Measurements from ENCODE around the gene TMC1. TPM values are rescaled to one million over a fixed set of nuclear protein-coding genes. Genes with fewer than 3 reads are reported as not detected.

TMC1 gene
- total and polyA plus RNA-seq, 2 of the 13 experiments (the other 11 are each of a cell fraction or from before 2014, with no cell fraction given), result 0.02 to 0.03 TPM

DNA sequence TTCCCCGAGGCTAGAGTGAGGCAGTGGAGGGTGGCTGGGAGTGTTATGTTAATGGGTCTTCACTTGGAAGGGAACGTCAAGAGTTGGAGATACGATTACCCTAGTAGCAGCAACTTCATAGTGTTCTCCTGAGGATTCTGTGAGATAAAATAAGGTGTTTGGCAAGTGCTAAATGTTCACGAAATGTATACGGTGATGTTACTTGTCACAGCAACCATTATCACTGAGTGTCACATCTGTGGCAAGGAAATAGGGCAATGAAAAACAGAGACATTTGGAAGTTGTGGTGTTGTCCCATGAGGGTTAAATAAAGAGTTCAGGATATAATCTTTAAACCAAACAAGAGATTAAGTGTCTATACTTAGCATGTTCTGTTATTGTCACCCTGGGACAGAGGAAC lies 248.1 kb downstream of the TMC1 start:
- no TSS peak for BruUV-seq (replicated peaks)
- Histone ChIP-seq H3K27ac (ENCODE audit: extremely low read length, insufficient read depth, low read length) (no peak overlapping the region), H3K4me2 (ENCODE audit: low read depth, low read length) (no peak overlapping the region), H3K9me3 (ENCODE audit: low read length) (no peaks in the 10 kb centered on the region), H3K9ac (ENCODE audit: insufficient read depth, low read depth, low read length) (no peak overlapping the region), H3K36me3 (replicated peaks in 1 of 2; ENCODE audit: control insufficient read depth in 1 of 2, insufficient read depth in 2 of 2, low read length in 2 of 2) (no peaks in the 10 kb centered on the region), H4K20me1 (ENCODE audit: insufficient read depth, low read length) (no peaks in the 10 kb centered on the region), H3K79me2 (ENCODE audit: insufficient read depth, low read length) (no peaks in the 10 kb centered on the region), H3K27me3 (ENCODE audit: control insufficient read depth in 1 of 2, insufficient read depth in 2 of 2, low read length in 2 of 2) (no peaks in the 10 kb centered on the region), H3K4me1 (ENCODE audit: insufficient read depth, low read length) (no peaks in the 10 kb centered on the region), H3K4me3 (replicated peaks in 1 of 3; ENCODE audit: insufficient read depth in 1 of 3, low read depth in 2 of 3, low read length in 3 of 3) (no peak overlapping the region), H2AFZ (ENCODE audit: low read length) (no peak overlapping the region)
- DNase-seq (ENCODE audit: low spot score) (no peak), FAIRE-seq (no peak), ATAC-seq (no peak)
- 14% methylated on average over 5 of the region's 5 CpGs for WGBS (ENCODE audit: low lambda C conversion rate)
- ChIA-PET CTCF (ENCODE audit: low intra/inter-chr PET ratio, low total read pairs) (no interaction called here), POLR2A (no interaction called here)
- TF ChIP-seq GABPA (IDR thresholded peaks at IDR 0.05; ENCODE audit: low read depth, low read length), result no peak
- TF ChIP-seq GABPA (CRISPR knock-in tag; IDR thresholded peaks at IDR 0.05; ENCODE audit: low read depth), result no peak
- TF ChIP-seq, protein P1, sequence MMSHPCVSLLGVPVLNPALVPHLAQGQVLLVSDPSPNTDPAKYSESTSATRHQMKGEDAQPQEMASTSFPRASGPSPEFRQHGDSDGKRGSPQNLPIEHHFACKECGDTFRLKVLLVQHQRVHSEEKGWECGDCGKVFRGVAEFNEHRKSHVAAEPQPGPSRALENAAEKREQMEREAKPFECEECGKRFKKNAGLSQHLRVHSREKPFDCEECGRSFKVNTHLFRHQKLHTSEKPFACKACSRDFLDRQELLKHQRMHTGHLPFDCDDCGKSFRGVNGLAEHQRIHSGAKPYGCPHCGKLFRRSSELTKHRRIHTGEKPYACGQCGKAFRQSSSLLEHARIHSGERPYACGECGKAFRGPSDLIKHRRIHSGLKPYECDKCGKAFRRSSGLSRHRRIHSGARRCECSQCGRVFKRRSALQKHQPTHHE (CRISPR knock-in tag; IDR thresholded peaks at IDR 0.05; ENCODE audit: borderline replicate concordance), result no peak
- no peak for TF ChIP-seq GPN1 (CRISPR knock-in tag; IDR thresholded peaks at IDR 0.05; ENCODE audit: borderline replicate concordance)
- TF ChIP-seq SMAD9 (CRISPR knock-in tag; IDR thresholded peaks at IDR 0.05), result no peak
- no peak for TF ChIP-seq PAX8 (CRISPR knock-in tag; IDR thresholded peaks at IDR 0.05; ENCODE audit: borderline replicate concordance)
- TF ChIP-seq, protein P2, sequence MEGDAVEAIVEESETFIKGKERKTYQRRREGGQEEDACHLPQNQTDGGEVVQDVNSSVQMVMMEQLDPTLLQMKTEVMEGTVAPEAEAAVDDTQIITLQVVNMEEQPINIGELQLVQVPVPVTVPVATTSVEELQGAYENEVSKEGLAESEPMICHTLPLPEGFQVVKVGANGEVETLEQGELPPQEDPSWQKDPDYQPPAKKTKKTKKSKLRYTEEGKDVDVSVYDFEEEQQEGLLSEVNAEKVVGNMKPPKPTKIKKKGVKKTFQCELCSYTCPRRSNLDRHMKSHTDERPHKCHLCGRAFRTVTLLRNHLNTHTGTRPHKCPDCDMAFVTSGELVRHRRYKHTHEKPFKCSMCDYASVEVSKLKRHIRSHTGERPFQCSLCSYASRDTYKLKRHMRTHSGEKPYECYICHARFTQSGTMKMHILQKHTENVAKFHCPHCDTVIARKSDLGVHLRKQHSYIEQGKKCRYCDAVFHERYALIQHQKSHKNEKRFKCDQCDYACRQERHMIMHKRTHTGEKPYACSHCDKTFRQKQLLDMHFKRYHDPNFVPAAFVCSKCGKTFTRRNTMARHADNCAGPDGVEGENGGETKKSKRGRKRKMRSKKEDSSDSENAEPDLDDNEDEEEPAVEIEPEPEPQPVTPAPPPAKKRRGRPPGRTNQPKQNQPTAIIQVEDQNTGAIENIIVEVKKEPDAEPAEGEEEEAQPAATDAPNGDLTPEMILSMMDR (CRISPR knock-in tag; IDR thresholded peaks at IDR 0.05), result no peak
- TF ChIP-seq, protein P3, sequence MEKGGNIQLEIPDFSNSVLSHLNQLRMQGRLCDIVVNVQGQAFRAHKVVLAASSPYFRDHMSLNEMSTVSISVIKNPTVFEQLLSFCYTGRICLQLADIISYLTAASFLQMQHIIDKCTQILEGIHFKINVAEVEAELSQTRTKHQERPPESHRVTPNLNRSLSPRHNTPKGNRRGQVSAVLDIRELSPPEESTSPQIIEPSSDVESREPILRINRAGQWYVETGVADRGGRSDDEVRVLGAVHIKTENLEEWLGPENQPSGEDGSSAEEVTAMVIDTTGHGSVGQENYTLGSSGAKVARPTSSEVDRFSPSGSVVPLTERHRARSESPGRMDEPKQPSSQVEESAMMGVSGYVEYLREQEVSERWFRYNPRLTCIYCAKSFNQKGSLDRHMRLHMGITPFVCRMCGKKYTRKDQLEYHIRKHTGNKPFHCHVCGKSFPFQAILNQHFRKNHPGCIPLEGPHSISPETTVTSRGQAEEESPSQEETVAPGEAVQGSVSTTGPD (CRISPR knock-in tag; IDR thresholded peaks at IDR 0.05), result no peak
- no peak for TF ChIP-seq SP5 (CRISPR knock-in tag; IDR thresholded peaks at IDR 0.05; ENCODE audit: borderline replicate concordance, low read depth)
- in situ Hi-C loops (cut with HindIII; ENCODE audit: extremely low pct_ligation_motif_present, low pct_unique_long_range_greater_than_20kb), result no loop called here
- intact Hi-C loops (cut with micrococcal nuclease; ENCODE audit: unreplicated experiment), result no loop called here

All from HepG2 (cell line).